Brain microvascular endothelial cell (primary cell): Measurements from ENCODE around the gene PTPRD.
"Not testable (repeated sequence)": the region's sequence is repeated elsewhere in the genome, so short reads cannot be mapped to it uniquely, and the experiment has no call there.

ENCODE experiments used
- DNase-seq: peaks from one replicate; pipeline ENCODE4 v3.0.0-alpha.2; 2020
- H3K27ac ChIP-seq: fragments of 250-450 bp; sonication (Bioruptor Pico); 2 replicates; pipeline ENCODE4 v1.5.1; 2020; ENCODE audit warnings: mild to moderate bottlenecking, moderate library complexity
- H3K27me3 ChIP-seq: fragments of 250-450 bp; sonication (Bioruptor Pico); replicated peaks from 2 replicates; pipeline ENCODE4 v1.5.1; 2020; ENCODE audit warnings: mild to moderate bottlenecking
- H3K36me3 ChIP-seq: fragments of 250-450 bp; sonication (Bioruptor Pico); replicated peaks from 2 replicates; pipeline ENCODE4 v1.5.1; 2020; ENCODE audit warnings: mild to moderate bottlenecking
- H3K4me3 ChIP-seq: 2 replicates; pipeline ENCODE4 v1.5.1; 2011; ENCODE audit warnings: low read depth, mild to moderate bottlenecking, control low read depth, low read length, moderate library complexity
- CTCF ChIP-seq: IDR thresholded peaks from 2 replicates; pipeline ENCODE4 v1.5.1; 2011; ENCODE audit warnings: low read depth, mild to moderate bottlenecking, moderate library complexity, low read length, control low read depth, inconsistent platforms; ENCODE audit errors: missing control alignments
- in situ Hi-C: cut with HindIII; loops from 2 replicates; pipeline ENCODE4 v1.10.0; 2017; ENCODE audit warnings: low sequenced_read_pairs, low pct_ligation_motif_present

Gene PTPRD

GRCh38 chr9:9337129-9337528, 1275.7 kb downstream of the PTPRD start:
- Histone ChIP-seq H3K27ac (no peak overlapping the region), H3K4me3 (no peak overlapping the region), H3K27me3 (no peaks in the 10 kb centered on the region), H3K36me3 (no peaks in the 10 kb centered on the region)
- no peak for DNase-seq
- in situ Hi-C loops: no loop called here
- no peak for TF ChIP-seq CTCF

GRCh38 chr9:9326749-9327148, 1286.1 kb downstream of the PTPRD start:
- no peaks in the 10 kb centered on the region for H3K27me3 ChIP-seq
- in situ Hi-C loops: no loop called here
- no peak overlapping the region for H3K27ac ChIP-seq
- no peak overlapping the region for H3K4me3 ChIP-seq
- no peak for TF ChIP-seq CTCF
- no peak for DNase-seq
- no peaks in the 10 kb centered on the region for H3K36me3 ChIP-seq

- Histone ChIP-seq H3K4me3 (no peak overlapping the region), H3K27ac (no peak overlapping the region), H3K36me3 (no peaks in the 10 kb centered on the region), H3K27me3 (no peaks in the 10 kb centered on the region)
- DNase-seq: no peak
- TF ChIP-seq CTCF: no peak
- in situ Hi-C loops: no loop called here
These were observed 1293.8 kb downstream of the PTPRD start for GRCh38 chr9:9319007-9319406.

- H3K27ac ChIP-seq, in situ Hi-C loops, H3K4me3 ChIP-seq, DNase-seq, H3K27me3 ChIP-seq, H3K36me3 ChIP-seq: not testable (repeated sequence)
These were observed 1302.1 kb downstream of the PTPRD start for GRCh38 chr9:9310743-9311142.

- DNase-seq: no peak
- TF ChIP-seq CTCF: no peak
- H3K4me3 ChIP-seq: no peak overlapping the region
- no peaks in the 10 kb centered on the region for H3K36me3 ChIP-seq
- in situ Hi-C loops: no loop called here
- no peaks in the 10 kb centered on the region for H3K27me3 ChIP-seq
- H3K27ac ChIP-seq: no peak overlapping the region
These were observed 1307.2 kb downstream of the PTPRD start for GRCh38 chr9:9305600-9305999.

GRCh38 chr9:9299134-9299533, 1313.7 kb downstream of the PTPRD start:
- no peak for TF ChIP-seq CTCF
- Histone ChIP-seq H3K4me3 (no peak overlapping the region), H3K27ac (no peak overlapping the region), H3K27me3 (no peaks in the 10 kb centered on the region), H3K36me3 (no peaks in the 10 kb centered on the region)
- in situ Hi-C loops: no loop called here
- no peak for DNase-seq
